Measurements from ENCODE around the gene SLC19A2.
"Not testable (repeated sequence)": the region's sequence is repeated elsewhere in the genome, so short reads cannot be mapped to it uniquely, and the experiment has no call there.

SLC19A2 gene

GRCh38 chr1:169485431-169486280 lies at the start of gene SLC19A2:
SLC19A2 (minus strand) TSS chr1:169485944; CDS start chr1:169485766, 178 bp downstream.
- peak; percentile 99 for DNase-seq
- Histone ChIP-seq H3K27me3 (replicated peaks) (no peaks in the 10 kb centered on the region), H3K27ac (peak within 1 kb of the TSS; percentile 97), H3K36me3 (replicated peaks) (no peaks in the 10 kb centered on the region), H3K4me3 (ENCODE audit: low read depth, low read length) (peak within 1 kb of the TSS; percentile 79)
- in situ Hi-C loops (cut with HindIII; ENCODE audit: low pct_ligation_motif_present, low sequenced_read_pairs): no loop called here
- TF ChIP-seq, protein P1, sequence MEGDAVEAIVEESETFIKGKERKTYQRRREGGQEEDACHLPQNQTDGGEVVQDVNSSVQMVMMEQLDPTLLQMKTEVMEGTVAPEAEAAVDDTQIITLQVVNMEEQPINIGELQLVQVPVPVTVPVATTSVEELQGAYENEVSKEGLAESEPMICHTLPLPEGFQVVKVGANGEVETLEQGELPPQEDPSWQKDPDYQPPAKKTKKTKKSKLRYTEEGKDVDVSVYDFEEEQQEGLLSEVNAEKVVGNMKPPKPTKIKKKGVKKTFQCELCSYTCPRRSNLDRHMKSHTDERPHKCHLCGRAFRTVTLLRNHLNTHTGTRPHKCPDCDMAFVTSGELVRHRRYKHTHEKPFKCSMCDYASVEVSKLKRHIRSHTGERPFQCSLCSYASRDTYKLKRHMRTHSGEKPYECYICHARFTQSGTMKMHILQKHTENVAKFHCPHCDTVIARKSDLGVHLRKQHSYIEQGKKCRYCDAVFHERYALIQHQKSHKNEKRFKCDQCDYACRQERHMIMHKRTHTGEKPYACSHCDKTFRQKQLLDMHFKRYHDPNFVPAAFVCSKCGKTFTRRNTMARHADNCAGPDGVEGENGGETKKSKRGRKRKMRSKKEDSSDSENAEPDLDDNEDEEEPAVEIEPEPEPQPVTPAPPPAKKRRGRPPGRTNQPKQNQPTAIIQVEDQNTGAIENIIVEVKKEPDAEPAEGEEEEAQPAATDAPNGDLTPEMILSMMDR (IDR thresholded peaks at IDR 0.05; ENCODE audit: low read depth, low read length, missing control alignments): peak; percentile 48

DNA sequence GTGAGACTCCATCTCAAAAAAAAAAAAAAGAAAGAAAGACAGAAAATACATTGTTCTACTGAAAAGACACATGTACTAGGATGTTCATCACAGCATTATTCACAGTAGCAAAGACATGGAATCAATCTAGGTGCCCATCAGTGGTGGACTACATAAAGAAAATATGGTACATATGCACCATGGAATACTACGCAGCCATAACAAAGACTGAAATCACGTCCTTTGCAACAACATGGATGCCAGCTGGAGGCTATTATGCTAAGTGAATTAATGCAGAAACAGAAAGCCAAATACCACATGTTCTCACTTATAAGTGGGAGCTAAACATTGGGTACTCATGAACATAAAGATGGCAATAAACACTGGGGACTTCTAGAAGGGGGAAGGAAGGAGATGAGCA lies 48.9 kb upstream of the SLC19A2 start:
- in situ Hi-C loops (cut with HindIII; ENCODE audit: low pct_ligation_motif_present, low sequenced_read_pairs): no loop called here
- H3K27me3 ChIP-seq (replicated peaks): no peaks in the 10 kb centered on the region
- no peak for DNase-seq
- no peak overlapping the region for H3K4me3 ChIP-seq (ENCODE audit: low read depth, low read length)
- H3K36me3 ChIP-seq (replicated peaks): no peaks in the 10 kb centered on the region
- no peak overlapping the region for H3K27ac ChIP-seq
- TF ChIP-seq, protein P1 (IDR thresholded peaks at IDR 0.05; ENCODE audit: low read depth, low read length, missing control alignments): no peak

- DNase-seq; H3K36me3 ChIP-seq (replicated peaks); H3K27me3 ChIP-seq (replicated peaks); H3K4me3 ChIP-seq (ENCODE audit: low read depth, low read length); in situ Hi-C loops (cut with HindIII; ENCODE audit: low pct_ligation_motif_present, low sequenced_read_pairs); H3K27ac ChIP-seq: not testable (repeated sequence)
Measured at GRCh38 chr1:169533528-169534190, 47.9 kb upstream of the SLC19A2 start.

- DNase-seq: no peak
- no peaks in the 10 kb centered on the region for H3K36me3 ChIP-seq (replicated peaks)
- TF ChIP-seq, protein P1 (IDR thresholded peaks at IDR 0.05; ENCODE audit: low read depth, low read length, missing control alignments): no peak
- H3K27me3 ChIP-seq (replicated peaks): no peaks in the 10 kb centered on the region
- H3K4me3 ChIP-seq (ENCODE audit: low read depth, low read length): no peak overlapping the region
- no peak overlapping the region for H3K27ac ChIP-seq
- in situ Hi-C loops (cut with HindIII; ENCODE audit: low pct_ligation_motif_present, low sequenced_read_pairs): no loop called here
Measured at GRCh38 chr1:169530448-169530847, 44.7 kb upstream of the SLC19A2 start.

- DNase-seq: no peak
- no peak overlapping the region for H3K27ac ChIP-seq
- no peak overlapping the region for H3K4me3 ChIP-seq (ENCODE audit: low read depth, low read length)
- TF ChIP-seq, protein P1 (IDR thresholded peaks at IDR 0.05; ENCODE audit: low read depth, low read length, missing control alignments): no peak
- no peaks in the 10 kb centered on the region for H3K27me3 ChIP-seq (replicated peaks)
- in situ Hi-C loops (cut with HindIII; ENCODE audit: low pct_ligation_motif_present, low sequenced_read_pairs): no loop called here
- no peaks in the 10 kb centered on the region for H3K36me3 ChIP-seq (replicated peaks)
Measured at GRCh38 chr1:169529068-169529642, 43.4 kb upstream of the SLC19A2 start.

Data from brain microvascular endothelial cell (primary cell).